SK-N-SH treated with all-trans-retinoic acid at 6 μM for 48 hours (cell line): ENCODE results near the gene NRXN3.

Experiments
- ARNTL ChIP-seq: fragments of 450-650 bp; formaldehyde crosslinking; IDR thresholded peaks from 2 replicates; pipeline ENCODE4 v1.5.0; 2020; ENCODE audit warnings: low read depth, mild to moderate bottlenecking, moderate library complexity, borderline replicate concordance
- PATZ1 ChIP-seq: fragments of 250-450 bp; sonication (Bioruptor Pico); IDR thresholded peaks from 2 replicates; pipeline ENCODE4 v1.8.0; 2020; ENCODE audit warnings: mild to moderate bottlenecking, moderate library complexity, borderline replicate concordance
- RARB ChIP-seq: fragments of 250-450 bp; sonication (Bioruptor Pico); IDR thresholded peaks from 2 replicates; pipeline ENCODE4 v1.8.0; 2021; ENCODE audit warnings: mild to moderate bottlenecking, moderate library complexity
- TCF4 ChIP-seq: fragments of 250-450 bp; sonication (Bioruptor Pico); IDR thresholded peaks from 2 replicates; pipeline ENCODE4 v1.8.0; 2021; ENCODE audit warnings: mild to moderate bottlenecking, moderate library complexity, borderline replicate concordance
- ZFP3 ChIP-seq: fragments of 250-450 bp; sonication (Bioruptor Pico); IDR thresholded peaks from 2 replicates; pipeline ENCODE4 v1.5.0; 2020; ENCODE audit warnings: mild to moderate bottlenecking, moderate library complexity

- no peak for TF ChIP-seq PATZ1 (CRISPR knock-in tag)
- TF ChIP-seq ARNTL (CRISPR knock-in tag), result no peak
- TF ChIP-seq TCF4 (CRISPR knock-in tag), result no peak
- TF ChIP-seq ZFP3 (CRISPR knock-in tag), result no peak
- TF ChIP-seq RARB (CRISPR knock-in tag), result no peak
Observed at GRCh38 chr14:78282437-78282836, 112.3 kb downstream of the NRXN3 start.
